GM23248 (cell line): Measurements from ENCODE around the gene GABBR1.
A peak's percentile ranks its signal among the peaks of the same experiment; 100 is the strongest.

ENCODE experiments used
- EZH2 ChIP-seq: fragments of 200-600 bp; sonication (generic); IDR thresholded peaks from 2 replicates; pipeline ENCODE4 v1.6.1; 2018; ENCODE audit warnings: antibody characterized with exemption, mild to moderate bottlenecking; ENCODE audit not compliant: insufficient read depth, poor library complexity, severe bottlenecking
- EZH2phosphoT487 ChIP-seq: fragments of 200-600 bp; sonication (generic); IDR thresholded peaks from 2 replicates; pipeline ENCODE4 v1.6.1; 2018; ENCODE audit warnings: antibody characterized with exemption, moderate library complexity, mild to moderate bottlenecking, low read depth; ENCODE audit not compliant: insufficient read depth

DNA sequence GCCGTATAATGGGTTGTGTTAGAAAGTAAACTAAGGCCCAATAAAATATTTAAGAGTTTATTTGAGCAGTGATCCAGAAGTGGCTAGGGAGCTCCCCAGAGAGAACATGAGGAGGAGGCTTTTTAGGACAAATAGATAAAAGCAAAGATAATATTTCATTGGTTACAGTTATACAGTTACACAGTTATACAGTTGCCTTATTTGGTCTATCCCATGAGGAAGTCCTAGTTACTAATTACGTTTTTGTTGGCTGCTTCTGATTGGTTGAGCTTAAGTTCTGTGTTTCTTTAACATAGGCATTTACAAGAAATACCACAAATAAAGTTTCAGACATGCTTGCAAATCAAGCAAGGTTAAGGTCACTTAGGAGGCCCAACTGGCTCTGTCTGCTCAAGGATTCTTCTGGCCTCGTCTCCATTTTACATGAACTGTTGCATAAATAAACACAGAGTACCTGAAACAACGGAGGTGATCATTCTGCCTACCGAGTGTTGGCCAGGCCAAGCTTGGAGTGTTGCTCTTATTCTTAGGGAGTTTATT is 80.4 kb downstream of the GABBR1 start:
- TF ChIP-seq EZH2, result peak; percentile 31
- TF ChIP-seq EZH2phosphoT487, result no peak
